DND-41 (cell line): ENCODE measurements around the gene GRIA4.

Experiments
- EZH2 ChIP-seq: IDR thresholded peaks from 3 replicates; pipeline ENCODE4 v1.6.1; 2012; ENCODE audit warnings: borderline replicate concordance, low read depth, mild to moderate bottlenecking, moderate library complexity, low read length, inconsistent platforms; ENCODE audit not compliant: severe bottlenecking
- TF ChIP-seq, protein P1 (sequence below): IDR thresholded peaks from 2 replicates; pipeline ENCODE4 v1.5.1; 2012; ENCODE audit warnings: borderline replicate concordance, low read length, moderate library complexity, mild to moderate bottlenecking; ENCODE audit not compliant: poor library complexity, severe bottlenecking; ENCODE audit errors: extremely low read depth

- TF ChIP-seq, protein P1, sequence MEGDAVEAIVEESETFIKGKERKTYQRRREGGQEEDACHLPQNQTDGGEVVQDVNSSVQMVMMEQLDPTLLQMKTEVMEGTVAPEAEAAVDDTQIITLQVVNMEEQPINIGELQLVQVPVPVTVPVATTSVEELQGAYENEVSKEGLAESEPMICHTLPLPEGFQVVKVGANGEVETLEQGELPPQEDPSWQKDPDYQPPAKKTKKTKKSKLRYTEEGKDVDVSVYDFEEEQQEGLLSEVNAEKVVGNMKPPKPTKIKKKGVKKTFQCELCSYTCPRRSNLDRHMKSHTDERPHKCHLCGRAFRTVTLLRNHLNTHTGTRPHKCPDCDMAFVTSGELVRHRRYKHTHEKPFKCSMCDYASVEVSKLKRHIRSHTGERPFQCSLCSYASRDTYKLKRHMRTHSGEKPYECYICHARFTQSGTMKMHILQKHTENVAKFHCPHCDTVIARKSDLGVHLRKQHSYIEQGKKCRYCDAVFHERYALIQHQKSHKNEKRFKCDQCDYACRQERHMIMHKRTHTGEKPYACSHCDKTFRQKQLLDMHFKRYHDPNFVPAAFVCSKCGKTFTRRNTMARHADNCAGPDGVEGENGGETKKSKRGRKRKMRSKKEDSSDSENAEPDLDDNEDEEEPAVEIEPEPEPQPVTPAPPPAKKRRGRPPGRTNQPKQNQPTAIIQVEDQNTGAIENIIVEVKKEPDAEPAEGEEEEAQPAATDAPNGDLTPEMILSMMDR, result no peak
- TF ChIP-seq EZH2, result no peak
These were observed 171.1 kb downstream of the GRIA4 start for GRCh38 chr11:105780781-105781525.
